CD4-positive, alpha-beta T cell treated with Interleukin-4 for 1 hour (primary cell): Measurements from ENCODE around the gene IBTK.
"Not testable (repeated sequence)": the region's sequence is repeated elsewhere in the genome, so short reads cannot be mapped to it uniquely, and the experiment has no call there.

Experiments
- DNase-seq, 2 donors: peaks; one replicate each; pipeline ENCODE4 v3.0.0-alpha.2; 2020 to 2022

Gene IBTK

GRCh38 chr6:82178077-82178758 lies 69.3 kb downstream of the IBTK start:
- no peak for DNase-seq

- DNase-seq, result no peak
Observed at GRCh38 chr6:82176616-82177015, 70.9 kb downstream of the IBTK start.

- DNase-seq, result no peak
Observed at GRCh38 chr6:82172594-82172993, 75.0 kb downstream of the IBTK start.

DNA sequence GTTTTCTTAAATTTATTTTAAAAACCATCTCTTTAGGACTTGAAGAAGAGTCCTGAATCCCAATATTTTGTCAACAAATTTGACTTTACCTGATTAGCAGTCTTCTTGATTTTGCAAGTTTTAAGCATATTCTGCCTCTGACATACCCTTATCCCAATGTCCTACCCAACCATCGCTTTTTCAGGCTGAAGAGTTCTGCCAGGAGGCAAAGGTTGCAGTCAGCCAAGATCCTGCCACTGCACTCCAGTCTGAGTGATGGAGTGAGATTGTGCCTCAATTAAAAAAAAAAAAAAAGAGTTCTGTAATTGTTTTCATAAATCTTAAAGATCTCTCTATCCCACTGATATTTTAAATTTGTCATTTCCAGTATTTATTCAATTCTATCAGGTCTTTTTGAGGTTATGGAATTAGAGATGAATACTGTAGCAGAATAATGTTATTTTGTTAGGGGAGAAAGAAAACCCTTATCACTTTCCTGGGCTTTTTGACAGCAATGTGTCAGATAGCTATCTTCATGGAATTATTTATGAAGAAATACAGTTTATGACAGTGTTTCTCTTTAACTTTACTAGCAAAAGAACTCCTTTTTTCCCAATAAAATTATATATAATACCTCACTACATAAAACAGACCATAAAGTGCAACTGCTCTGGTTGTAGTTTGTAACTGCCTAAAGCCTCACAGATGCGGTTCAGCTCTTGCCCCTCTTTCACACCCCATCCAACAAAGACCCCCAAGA lies 78.2 kb downstream of the IBTK start:
- no peak for DNase-seq

DNA sequence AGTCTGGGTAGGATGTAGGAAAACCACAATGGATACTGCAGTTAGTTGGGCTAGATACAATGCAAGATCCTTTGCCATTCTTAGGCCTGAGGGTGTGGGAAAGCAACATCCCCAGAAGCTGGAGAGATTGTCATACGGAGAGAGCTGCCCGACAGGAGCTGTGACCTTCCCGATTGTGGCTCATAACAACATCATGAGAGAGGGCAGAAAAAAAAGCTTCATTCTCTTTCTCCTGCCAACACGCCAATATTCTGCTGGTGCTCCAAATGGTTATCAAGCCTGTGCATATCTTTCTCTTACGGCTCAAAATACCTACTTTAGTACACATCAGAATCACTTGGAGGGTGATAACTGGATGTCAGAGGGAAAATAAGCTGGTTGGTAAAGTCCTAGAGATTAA lies 81.1 kb downstream of the IBTK start:
- DNase-seq, result no peak

GRCh38 chr6:82160255-82160990 lies 87.1 kb downstream of the IBTK start:
- DNase-seq, result no peak

GRCh38 chr6:82152786-82153185 lies 94.8 kb downstream of the IBTK start:
- not testable (repeated sequence) for DNase-seq

- DNase-seq, result not testable (repeated sequence)
Observed at GRCh38 chr6:82151147-82151546, 96.4 kb downstream of the IBTK start.

DNA sequence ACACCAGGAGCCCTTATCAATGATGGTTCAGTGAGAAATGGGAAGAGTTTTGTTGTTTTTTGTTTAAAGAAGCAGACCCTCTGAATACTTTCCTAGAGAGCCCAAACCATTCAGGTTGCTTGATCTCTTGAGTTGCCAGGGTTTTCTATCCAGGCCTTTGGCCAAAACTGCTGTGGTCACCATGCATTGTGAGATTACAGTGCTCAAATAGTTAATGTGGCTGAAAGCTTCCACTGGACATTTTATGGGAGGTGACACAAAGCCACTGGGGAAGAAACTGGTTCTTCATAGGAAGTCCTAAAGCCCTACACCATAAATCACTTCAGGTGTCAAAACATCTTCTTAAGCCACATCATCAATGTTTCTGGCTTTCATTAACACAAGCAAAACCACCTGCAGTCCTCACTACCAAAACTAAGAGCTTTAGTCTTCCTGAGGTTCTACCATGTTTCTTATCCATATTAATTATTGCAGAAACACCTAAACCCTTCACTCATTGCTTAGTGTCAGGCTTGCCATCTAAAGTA lies 101.6 kb downstream of the IBTK start:
- no peak for DNase-seq

DNA sequence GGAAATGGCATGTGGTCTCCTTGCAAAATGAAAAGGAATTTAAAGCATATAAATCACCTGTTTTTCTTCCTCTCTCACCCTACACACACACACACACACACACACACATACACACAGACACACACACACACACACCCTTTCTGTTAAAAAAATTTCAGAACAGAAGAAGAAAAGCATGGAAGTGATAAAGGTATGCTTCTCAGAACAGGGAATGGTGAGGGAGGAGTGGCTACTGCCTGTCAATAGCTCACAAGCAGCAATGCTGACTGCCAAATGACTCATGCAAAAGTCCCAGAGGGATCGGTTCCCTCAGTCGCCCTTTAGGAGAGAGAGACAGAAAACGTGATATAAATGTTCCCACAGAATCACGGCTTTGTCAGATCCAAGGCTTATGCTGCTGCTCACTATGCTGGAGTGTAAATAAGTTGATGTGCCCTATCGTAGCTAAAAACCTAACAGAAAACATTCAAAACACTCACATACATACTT lies 102.6 kb downstream of the IBTK start:
- no peak for DNase-seq

- DNase-seq, result no peak
Observed at GRCh38 chr6:82144007-82144851, 103.3 kb downstream of the IBTK start.

DNA sequence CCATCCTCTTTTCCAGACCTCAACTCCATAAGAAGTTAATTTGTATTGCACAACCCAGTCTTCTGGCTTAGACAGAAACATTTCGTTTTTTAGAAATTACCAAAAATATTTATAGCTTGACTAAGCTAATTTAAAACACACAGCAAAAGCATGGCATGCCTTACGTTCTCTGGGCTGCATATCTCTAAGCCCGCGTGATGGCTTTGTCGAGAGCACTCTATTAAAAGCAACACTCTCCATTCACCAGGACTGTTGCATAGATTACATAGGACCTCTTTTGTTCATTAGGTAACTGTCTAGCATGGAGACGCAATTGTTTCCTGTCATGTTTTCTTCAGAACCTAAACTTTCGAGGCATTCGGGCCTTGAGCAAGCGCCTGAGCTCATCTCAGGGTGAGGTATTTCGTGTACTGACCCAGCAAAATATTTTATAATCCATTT lies 104.5 kb downstream of the IBTK start:
- no peak for DNase-seq

DNA sequence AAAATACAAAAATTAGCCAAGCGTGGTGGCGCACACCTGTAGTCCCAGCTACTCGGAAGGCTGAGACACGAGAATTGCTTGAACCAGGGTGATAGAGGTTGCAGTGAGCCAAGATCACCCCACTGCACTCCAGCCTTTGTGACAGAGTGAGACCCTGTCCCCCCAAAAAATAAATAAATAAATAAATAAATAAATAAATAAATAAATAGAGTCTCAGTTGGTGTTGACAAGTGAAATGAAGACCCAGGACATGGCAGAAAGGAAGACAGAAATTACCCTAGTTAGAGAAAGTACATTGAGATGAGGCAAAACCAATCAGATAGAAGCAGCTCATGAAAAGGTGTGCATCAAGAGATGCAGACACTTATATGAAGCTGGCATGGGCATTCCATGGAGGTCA lies 105.0 kb downstream of the IBTK start:
- no peak for DNase-seq

- DNase-seq, result no peak
Observed at GRCh38 chr6:82138075-82138791, 109.3 kb downstream of the IBTK start.

DNA sequence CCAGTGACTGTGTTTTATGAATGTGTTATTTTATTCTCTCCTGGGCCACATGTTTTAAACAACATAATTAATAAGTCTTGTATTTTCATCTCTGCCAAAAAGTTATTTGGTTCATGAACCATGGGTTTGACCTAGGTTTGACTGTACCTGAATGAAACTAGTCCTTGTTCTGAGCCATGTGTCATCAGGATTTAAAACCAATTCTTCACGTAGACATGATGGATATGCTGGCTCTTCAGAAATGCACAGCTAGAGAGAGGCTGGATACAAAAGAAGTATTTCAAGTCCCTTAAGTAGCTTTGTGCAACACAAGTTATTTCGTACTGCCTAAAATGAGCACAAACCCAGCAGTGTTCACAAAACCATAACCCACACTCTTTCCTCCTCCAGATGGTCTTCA lies 116.1 kb downstream of the IBTK start:
- DNase-seq, result no peak

DNA sequence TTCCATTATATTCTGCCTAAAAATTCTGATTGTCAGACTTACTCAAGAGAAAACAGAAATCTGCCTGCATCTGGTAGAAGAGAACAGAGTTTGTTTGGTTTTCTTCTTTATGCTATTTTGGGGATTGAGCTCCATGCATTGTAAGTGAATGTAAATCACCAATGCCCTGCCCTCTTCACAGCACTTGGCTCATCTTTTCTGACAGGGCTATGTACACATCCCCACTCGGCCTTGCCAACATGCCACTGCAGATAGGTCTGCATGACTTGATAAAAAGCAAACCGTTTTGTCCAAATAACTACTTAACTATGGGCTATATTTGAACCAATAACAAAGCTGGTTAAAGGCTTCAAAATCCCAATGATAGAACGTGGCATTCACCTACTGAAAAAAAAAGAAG lies 117.7 kb downstream of the IBTK start:
- no peak for DNase-seq

GRCh38 chr6:82128973-82129372 lies 118.6 kb downstream of the IBTK start:
- DNase-seq, result not testable (repeated sequence)

GRCh38 chr6:82123632-82124031 lies 123.9 kb downstream of the IBTK start:
- no peak for DNase-seq
